Measurements from ENCODE around the gene UBL4B. TPM values are rescaled to one million over a fixed set of nuclear protein-coding genes. Genes with fewer than 3 reads are reported as not detected.

The UBL4B gene
- total and polyA plus RNA-seq, 10 donors = not detected

GRCh38 chr1:110106013-110106941, 6.0 kb upstream of the UBL4B start:
- no peaks in the 10 kb centered on the region for H3K36me3 ChIP-seq
- H3K27ac ChIP-seq = no peak overlapping the region
- DNase-seq = peak; percentile 86
- intact Hi-C loops (cut with DNase I; ENCODE audit: low total_unique reads) = loop anchor here (5.0 kb wide), 1 partner anchor 54 kb away; no protein-coding TSS in a partner anchor
- 5 to 29% (median 22%) methylated on average over 5 to 8 of the region's 8 CpGs for WGBS, 5 donors
- H3K4me1 ChIP-seq = peaks cover 0 to 27% (median 11%) of the 10 kb centered on the region in 6 donors
- H3K4me3 ChIP-seq = no peak overlapping the region
- peaks cover 0 to 10% (median 0%) of the 10 kb centered on the region in 7 donors for H3K27me3 ChIP-seq (replicated peaks in 1 of 7)
- no peaks in the 10 kb centered on the region for H3K9me3 ChIP-seq
- TF ChIP-seq POLR2A (IDR thresholded peaks at IDR 0.05) (no peak), CTCF (IDR thresholded peaks at IDR 0.05 in 8 of 11, conservative IDR thresholded peaks at IDR 0.05 in 3 of 11) (peak; percentile 68 to 94 (median 85)), POLR2AphosphoS5 (IDR thresholded peaks at IDR 0.05) (no peak)

- Histone ChIP-seq H3K4me1 (peaks cover 0 to 10% (median 0%) of the 10 kb centered on the region in 6 donors), H3K4me3 (no peak overlapping the region), H3K36me3 (no peaks in the 10 kb centered on the region), H3K9me3 (no peaks in the 10 kb centered on the region), H3K27ac (no peak overlapping the region), H3K27me3 (replicated peaks in 1 of 7) (peaks cover 0 to 21% (median 0%) of the 10 kb centered on the region in 7 donors)
- 66 to 81% (median 78%) methylated on average over 6 to 7 of the region's 7 CpGs for WGBS, 5 donors
- TF ChIP-seq CTCF (IDR thresholded peaks at IDR 0.05 in 8 of 11, conservative IDR thresholded peaks at IDR 0.05 in 3 of 11) (no peak), POLR2A (IDR thresholded peaks at IDR 0.05) (no peak), POLR2AphosphoS5 (IDR thresholded peaks at IDR 0.05) (no peak)
- intact Hi-C loops (cut with DNase I; ENCODE audit: low total_unique reads) = loop anchor here (5.0 kb wide), 1 partner anchor 56 kb away; no protein-coding TSS in a partner anchor
- no peak for DNase-seq
Measured at GRCh38 chr1:110107867-110108469, 4.3 kb upstream of the UBL4B start.

- H3K4me1 ChIP-seq = peaks cover 0 to 2% (median 0%) of the 10 kb centered on the region in 6 donors
- peaks cover 0 to 32% (median 0%) of the 10 kb centered on the region in 7 donors for H3K27me3 ChIP-seq (replicated peaks in 1 of 7)
- H3K36me3 ChIP-seq = no peaks in the 10 kb centered on the region
- no peak for TF ChIP-seq CTCF (IDR thresholded peaks at IDR 0.05 in 8 of 11, conservative IDR thresholded peaks at IDR 0.05 in 3 of 11)
- TF ChIP-seq POLR2A (IDR thresholded peaks at IDR 0.05) = no peak
- TF ChIP-seq POLR2AphosphoS5 (IDR thresholded peaks at IDR 0.05) = no peak
- intact Hi-C loops (cut with DNase I; ENCODE audit: low total_unique reads) = no loop called here
- 85 to 94% (median 88%) methylated on average over 4 of the region's 4 CpGs for WGBS, 5 donors
- no peak overlapping the region for H3K4me3 ChIP-seq
- no peak overlapping the region for H3K27ac ChIP-seq
- no peak for DNase-seq
- no peaks in the 10 kb centered on the region for H3K9me3 ChIP-seq
Measured at GRCh38 chr1:110111081-110111480, 1.2 kb upstream of the UBL4B start.

GRCh38 chr1:110112656-110113055, 413 bp downstream of the UBL4B start:
- no peaks in the 10 kb centered on the region for H3K4me1 ChIP-seq
- DNase-seq = no peak
- no peaks in the 10 kb centered on the region for H3K36me3 ChIP-seq
- intact Hi-C loops (cut with DNase I; ENCODE audit: low total_unique reads) = no loop called here
- H3K27me3 ChIP-seq (replicated peaks in 1 of 7) = peaks cover 0 to 38% (median 0%) of the 10 kb centered on the region in 7 donors
- H3K9me3 ChIP-seq = no peaks in the 10 kb centered on the region
- no peak overlapping the region for H3K4me3 ChIP-seq
- no peak overlapping the region for H3K27ac ChIP-seq
- TF ChIP-seq CTCF (IDR thresholded peaks at IDR 0.05 in 8 of 11, conservative IDR thresholded peaks at IDR 0.05 in 3 of 11) (no peak), POLR2AphosphoS5 (IDR thresholded peaks at IDR 0.05) (no peak), POLR2A (IDR thresholded peaks at IDR 0.05) (no peak)
- 74 to 80% (median 79%) methylated on average over 7 to 9 of the region's 9 CpGs for WGBS, 5 donors

All from spleen (tissue), 11 donors.